Stimulated activated CD4-positive, alpha-beta T cell treated with anti-CD3 and anti-CD28 coated beads, Interleukin-2, amount 100 ng/mL, for 4 hours (primary cell): ENCODE measurements around the gene CWC27.

Source experiments
- DNase-seq: peaks from one replicate; pipeline ENCODE4 v3.0.0-alpha.2; 2020; ENCODE audit warnings: low read depth

Gene CWC27

DNA sequence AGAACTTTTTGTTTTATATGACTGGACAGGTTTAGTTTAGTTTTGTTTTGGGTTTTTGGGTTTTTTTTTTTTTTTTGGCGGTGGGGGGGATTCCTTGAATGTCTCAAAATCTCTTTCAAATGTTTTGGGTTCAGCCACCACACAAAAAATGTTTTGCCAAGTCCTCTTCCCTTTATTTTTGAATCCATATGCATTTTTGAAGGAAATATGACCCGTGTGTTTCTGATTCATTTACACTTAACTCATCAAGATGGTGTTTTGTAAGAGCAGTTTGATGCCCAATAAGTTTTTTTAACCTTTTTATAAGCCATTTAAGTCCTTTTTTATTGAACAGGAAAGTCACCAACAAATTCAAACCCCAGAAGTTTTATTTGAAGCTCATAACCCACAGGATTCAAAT is 209.8 kb downstream of the CWC27 start:
- DNase-seq: no peak

DNA sequence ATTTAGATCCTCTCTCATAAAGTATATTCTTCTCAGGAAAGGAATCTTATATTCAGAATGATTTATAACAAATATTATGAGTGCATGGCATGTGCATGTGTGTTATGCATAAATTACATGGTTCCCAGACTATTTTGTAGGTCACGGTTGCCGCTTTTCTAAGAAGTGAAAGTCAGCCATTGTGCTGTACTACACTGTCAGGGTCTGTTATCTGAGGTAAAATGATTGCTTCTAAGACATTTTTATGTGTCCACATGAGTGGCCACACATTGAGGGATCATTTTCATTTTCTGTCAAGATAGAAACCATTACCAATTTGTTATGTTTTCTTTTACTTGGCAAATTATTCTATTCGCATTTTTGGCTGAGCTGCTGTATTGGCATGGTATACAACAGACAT is 210.8 kb downstream of the CWC27 start:
- DNase-seq: no peak

DNA sequence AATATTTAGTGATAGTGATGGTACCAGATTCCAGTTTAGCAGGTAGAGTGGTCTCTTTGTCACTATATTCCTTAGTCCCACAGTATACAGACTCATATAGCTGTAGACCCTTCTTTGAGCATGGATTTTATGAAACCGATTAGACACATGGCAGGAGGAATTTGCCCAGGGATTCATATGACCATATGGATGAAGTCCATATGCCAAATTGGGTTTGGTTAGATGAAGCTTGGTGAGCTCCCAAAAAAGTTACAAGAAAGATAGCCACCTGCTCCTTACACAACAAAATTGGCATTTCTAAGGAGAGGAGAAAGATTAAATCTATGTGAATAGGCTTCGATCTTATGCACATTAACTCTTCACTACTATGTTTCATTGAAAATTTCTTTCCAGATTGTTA is 211.4 kb downstream of the CWC27 start:
- DNase-seq: no peak

DNA sequence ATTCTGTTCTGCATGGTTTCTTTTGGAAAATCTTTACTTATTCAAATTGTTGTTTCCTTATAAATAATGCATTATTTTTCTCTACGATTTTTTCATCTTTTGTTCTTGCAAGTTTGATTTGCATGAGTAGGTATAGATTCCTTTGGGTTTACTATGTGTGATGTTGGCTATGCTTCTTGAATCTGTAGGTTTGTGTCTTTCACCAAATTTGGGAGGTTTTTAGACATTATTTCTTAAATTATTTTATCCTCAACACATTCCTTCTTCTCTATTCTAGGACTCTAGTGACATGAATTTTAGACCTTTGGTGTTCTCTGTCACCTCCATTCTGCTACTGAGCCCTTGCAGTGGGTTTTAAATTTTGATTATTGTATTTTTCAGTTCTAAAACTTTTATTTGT is 219.0 kb downstream of the CWC27 start:
- no peak for DNase-seq

DNA sequence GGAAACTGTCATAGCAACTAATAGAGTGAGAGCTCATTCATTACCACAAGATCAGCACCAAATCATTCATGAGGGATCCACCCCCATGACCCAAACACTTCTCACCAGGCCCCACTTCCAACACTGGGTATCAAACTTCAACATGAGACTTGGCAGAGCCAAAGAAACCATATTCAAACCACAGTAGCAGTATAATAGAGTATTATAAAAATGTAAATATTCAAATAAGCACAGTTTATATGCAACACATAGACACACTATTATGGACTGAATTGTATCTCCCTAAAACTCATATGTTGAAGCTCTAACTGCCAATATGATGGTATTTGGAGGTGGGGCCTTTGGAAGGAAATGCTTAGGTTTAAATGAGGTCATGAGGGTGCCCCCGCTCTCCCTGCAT is 240.5 kb downstream of the CWC27 start:
- no peak for DNase-seq

DNA sequence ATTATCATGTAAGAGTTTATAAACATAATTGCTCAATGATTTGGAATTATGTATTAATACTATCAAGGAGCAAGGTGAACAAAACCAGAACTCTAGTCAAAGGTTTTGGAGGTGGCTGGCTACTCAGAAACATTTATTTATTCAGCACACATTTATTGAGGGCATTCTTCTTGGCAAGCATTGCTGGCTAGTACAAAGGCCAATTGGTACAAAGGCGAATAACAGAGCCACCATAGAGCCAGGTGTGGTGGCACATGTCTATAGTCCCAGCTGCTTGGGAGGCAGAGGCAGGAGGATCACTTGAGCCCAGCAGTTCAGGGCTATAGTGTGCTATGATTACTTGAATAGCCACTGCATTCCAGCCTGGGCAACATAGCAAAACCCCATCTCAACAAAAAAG is 242.1 kb downstream of the CWC27 start:
- no peak for DNase-seq

GRCh38 chr5:65012301-65012892 is 243.7 kb downstream of the CWC27 start:
- no peak for DNase-seq

GRCh38 chr5:65013166-65013565 is 244.4 kb downstream of the CWC27 start:
- DNase-seq: no peak

DNA sequence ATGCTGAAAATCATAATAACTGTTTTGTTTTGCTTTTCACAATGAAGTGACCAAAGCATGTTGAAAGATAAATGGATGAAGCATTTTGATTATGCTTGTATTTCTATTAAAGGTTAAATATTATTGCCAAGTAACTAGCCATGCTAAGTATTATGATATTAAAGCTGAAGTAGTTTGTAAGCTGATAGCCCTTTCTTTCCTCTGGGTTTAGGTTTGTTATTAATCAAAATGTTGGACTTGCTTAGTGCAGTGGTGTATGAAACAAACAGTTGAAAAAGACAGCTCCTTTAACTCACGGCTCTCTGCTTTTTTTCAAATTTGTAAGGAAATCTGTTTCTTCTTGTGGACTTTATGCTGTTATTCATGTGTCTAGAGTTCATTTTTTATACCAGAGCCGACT is 246.0 kb downstream of the CWC27 start:
- DNase-seq: no peak

DNA sequence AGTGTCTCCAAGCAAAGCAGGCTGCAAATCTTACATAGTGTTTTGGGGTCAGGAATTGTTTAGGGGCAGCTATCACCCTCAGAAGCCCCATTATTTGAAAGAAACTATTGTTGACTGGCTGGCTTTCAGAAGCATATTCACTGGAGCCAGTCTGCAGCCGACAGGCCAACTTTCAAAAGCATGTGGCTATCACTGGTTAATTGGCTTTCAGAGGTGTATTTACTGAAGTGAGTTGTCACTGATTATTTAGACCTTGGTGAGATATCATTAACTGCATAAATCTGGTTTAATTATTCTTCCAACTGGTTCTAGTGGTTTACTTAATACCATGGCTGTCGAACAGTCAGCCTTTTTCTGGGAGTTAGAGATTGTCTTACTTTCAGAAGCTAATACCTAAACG is 247.0 kb downstream of the CWC27 start:
- no peak for DNase-seq

- no peak for DNase-seq
Observed at GRCh38 chr5:65017636-65018035, 248.9 kb downstream of the CWC27 start.

DNA sequence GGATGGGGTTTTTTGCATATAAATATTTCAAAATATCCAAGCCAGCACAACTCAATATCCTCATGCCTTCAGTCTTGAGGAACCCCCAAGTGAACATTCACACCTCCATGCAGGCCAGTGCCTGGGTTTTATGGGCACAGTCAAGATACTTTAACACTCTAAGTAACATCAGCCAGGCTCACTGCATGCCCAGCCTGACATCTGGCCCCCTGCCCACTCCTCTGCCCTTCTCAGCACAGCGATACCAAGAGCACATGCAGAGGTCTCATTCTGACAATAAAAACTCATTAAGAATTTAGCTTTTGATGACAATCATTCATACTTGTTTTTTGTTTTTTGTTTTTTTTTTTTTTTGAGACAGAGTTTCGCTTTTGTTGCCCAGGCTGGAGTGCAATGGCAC is 250.0 kb downstream of the CWC27 start:
- no peak for DNase-seq

DNA sequence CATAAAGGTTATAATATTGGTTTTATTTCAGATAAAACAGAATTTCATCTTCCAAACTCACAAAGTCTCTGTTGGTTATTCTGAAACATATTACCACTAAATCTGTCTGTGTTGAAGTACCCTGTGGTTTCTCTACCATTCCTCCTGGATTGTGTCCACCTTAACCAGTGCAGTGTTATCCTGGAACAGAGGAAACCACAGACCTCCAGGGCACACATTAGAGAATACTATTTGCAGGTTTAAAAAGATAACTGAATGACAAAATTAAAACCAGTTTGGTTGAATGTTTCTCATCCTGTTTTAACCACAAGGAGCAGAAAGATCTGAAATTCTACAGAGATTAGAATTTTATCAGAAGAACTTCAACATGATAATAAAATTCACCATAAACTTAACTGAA is 251.8 kb downstream of the CWC27 start:
- DNase-seq: no peak

DNA sequence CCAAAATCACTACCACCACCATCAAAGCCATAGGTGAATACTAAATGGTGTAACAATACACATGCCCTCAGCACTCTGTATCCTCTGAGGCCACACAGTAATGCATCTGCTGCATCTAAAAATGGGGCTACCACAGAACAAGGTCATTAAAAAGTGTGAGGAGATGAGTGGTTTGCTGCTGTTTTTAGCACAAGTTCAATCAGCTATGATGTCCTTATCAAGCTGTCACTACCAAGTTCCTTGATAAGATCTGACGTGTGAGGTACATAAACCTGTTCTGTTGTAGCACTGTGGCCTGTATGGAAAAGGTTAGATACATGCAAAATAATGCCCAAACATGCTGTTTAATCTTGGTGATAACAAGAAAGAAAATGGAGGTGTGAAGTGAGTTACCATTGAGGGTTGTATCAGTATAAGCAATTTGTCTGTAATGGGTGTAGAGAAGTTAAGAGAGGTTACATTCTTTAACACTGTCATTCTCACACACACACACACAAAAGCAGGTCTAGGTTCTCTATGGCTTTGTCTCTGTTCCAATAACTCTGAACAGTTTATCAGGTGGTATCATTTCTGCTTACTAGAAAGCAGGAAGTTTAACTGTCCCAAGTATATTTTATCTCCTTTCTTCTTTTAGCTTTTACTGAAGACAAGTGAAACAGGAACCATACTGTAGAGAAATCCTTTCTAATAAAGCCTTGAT is 252.9 kb downstream of the CWC27 start:
- DNase-seq: no peak

DNA sequence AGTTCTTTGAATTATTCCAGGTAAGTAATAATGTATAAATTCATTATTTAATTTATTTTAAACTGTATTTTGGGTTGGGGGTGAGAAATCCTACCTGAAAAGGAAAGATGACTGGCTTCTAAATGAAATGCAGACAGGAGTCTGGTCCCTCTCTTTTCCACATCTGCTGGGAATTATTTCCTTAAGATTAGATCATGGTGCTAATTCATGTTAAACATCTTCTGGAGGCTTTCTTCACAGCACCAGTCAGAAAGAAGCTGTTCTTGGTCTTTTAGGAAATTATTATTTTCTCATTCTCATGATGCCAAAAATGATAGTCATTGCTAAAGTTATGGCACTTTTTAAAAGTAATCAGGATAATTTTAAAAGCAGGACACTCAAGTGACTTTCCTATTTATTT is 254.2 kb downstream of the CWC27 start:
- no peak for DNase-seq

DNA sequence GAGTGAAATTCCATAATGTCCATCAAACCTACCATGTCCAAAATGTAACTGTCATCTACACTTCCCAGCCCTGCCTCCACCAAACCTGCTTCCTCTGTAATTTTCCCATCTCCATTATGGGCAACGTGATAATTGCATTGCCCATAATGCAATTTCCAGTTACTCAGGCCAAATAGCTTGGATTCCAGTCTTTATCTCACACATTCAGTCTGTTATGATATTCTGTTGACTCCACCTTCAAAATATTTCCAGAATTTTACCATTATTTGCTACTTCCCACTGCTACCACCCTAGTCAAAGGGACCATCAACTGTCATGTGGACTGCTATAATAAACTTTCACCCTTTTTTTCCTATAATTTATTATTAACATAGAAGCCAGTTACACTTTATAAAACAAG is 256.0 kb downstream of the CWC27 start:
- no peak for DNase-seq

DNA sequence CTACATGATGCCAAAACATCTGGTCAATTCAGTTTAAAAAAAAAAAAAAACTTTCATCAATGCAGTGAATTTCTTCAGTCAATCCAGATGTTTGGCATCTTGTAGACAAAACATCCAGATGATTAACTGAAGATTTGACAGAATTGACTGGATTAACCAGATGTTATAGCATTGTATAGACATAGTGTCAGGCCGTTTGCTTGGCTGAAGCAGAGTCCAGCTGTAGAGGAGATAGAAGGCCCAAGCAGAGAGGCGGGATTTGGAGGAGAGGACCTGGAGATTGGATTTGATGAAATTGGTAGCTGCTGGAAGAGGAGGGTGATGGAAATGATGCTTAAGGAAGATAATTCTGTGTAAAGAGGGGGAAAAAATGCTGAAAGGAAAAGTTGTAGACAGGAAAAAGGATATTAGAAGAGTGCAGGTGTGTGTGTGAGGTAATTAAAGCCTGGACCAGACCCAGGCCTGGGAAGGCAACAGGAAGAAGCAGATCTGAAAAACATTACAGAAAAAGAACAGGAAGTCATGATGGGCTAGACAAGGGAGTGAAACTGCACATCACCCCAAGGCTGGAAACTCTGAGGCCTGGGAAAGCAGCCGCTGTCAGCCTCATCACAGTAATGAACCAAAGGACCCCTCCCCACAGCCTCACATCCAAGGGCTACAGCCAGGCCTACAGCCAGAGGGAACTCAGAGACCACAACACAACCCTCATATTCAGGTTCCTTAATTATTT is 258.3 kb downstream of the CWC27 start:
- DNase-seq: no peak

GRCh38 chr5:65029178-65029577 is 260.4 kb downstream of the CWC27 start:
- DNase-seq: no peak

DNA sequence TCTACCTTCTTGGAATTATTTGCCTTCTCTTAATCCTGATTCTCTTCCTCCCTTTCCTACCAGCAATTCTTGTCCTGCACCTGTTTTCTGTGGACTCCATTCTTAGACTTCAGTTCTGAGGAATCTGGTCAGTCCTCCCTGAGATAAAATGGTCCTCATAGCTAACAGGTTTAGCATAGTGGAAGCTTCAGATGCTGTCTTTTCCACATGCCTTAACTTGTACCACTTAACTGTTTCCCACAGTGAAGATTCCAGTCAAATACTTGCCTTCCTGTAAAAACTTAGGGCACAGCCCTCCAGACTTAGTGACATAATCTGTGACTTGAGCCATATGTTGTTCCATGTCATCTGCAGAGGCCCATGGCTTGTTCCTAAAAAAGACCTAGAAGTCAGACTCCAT is 261.3 kb downstream of the CWC27 start:
- DNase-seq: no peak

DNA sequence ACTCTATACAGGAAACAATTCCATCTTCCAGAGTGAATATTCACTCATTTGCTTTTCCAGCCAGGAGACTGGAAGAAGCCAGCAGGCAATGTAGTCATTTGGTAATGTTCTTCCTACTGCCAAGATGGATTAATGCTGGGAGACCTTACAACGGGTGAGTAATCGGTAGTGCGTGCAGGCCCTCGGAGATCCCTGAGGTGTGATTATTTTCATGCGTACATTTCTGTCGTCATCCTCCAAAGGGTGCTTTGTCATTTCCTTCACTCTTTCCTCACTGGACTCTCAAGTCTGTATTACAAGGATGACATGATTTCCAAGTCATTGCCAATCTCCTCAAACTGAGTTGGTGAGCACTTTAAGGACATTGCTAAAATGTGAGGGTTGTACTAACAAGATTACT is 263.5 kb downstream of the CWC27 start:
- no peak for DNase-seq

- no peak for DNase-seq
Observed at GRCh38 chr5:65034029-65034812, 265.5 kb downstream of the CWC27 start.

DNA sequence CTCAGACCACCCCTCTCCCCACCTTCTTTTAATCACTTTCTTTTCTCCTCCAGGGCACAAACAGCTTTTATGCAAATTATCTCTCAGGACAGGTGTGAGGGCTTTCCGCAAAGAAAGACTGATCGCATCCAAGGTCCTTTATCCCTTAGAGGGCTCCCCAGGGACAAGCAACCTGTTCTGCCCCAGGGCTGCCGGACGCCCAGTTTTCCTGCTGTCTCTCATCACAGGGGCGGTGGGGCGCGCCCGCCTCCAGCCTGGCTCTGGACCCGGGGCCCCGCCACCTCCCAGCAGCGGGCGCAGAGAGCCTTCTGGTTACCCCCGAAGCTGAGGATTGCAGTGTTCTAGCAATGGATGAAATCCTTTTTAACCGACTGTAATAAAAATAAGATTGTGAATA is 266.1 kb downstream of the CWC27 start:
- no peak for DNase-seq
